H9 (cell line): ENCODE measurements around the gene NOS1AP. TPM values are rescaled to one million over a fixed set of nuclear protein-coding genes. Genes with fewer than 3 reads are reported as not detected.

Experiments used
- DNase-seq: peaks from one replicate; pipeline ENCODE4 v3.0.0-alpha.2; 2017
- H2AFZ ChIP-seq: one replicate; pipeline ENCODE4 v1.6.1; 2013; ENCODE audit warnings: mild to moderate bottlenecking, low read length, control low read depth, moderate library complexity
- H2AK5ac ChIP-seq: 2 replicates; pipeline ENCODE4 v1.6.1; 2013; ENCODE audit warnings: low read length, control low read depth, mixed read lengths; ENCODE audit not compliant: insufficient read length
- H2BK120ac ChIP-seq: one replicate; pipeline ENCODE4 v1.6.1; 2013; ENCODE audit warnings: low read depth, mild to moderate bottlenecking, low read length, control low read depth, inconsistent platforms; ENCODE audit not compliant: poor library complexity, severe bottlenecking
- H2BK12ac ChIP-seq: 2 replicates; pipeline ENCODE4 v1.6.1; 2013; ENCODE audit warnings: low read length, control low read depth, mixed read lengths, low read depth; ENCODE audit not compliant: insufficient read length
- H2BK15ac ChIP-seq: 2 replicates; pipeline ENCODE4 v1.6.1; 2013; ENCODE audit warnings: low read depth, low read length, control low read depth
- H2BK20ac ChIP-seq: one replicate; pipeline ENCODE4 v1.6.1; 2013; ENCODE audit warnings: low read depth, mild to moderate bottlenecking, low read length, control low read depth, inconsistent platforms; ENCODE audit not compliant: poor library complexity, severe bottlenecking
- H2BK5ac ChIP-seq: 2 replicates; pipeline ENCODE4 v1.6.1; 2013; ENCODE audit warnings: low read length, control low read depth, mixed read lengths; ENCODE audit not compliant: insufficient read length
- H3K14ac ChIP-seq: 2 replicates; pipeline ENCODE4 v1.6.1; 2013; ENCODE audit warnings: low read length, control low read depth; ENCODE audit not compliant: insufficient read depth
- H3K18ac ChIP-seq: 2 replicates; pipeline ENCODE4 v1.6.1; 2013; ENCODE audit warnings: low read depth, mild to moderate bottlenecking, mixed read lengths, low read length, control low read depth; ENCODE audit not compliant: insufficient read length
- H3K23ac ChIP-seq: 2 replicates; pipeline ENCODE4 v1.6.1; 2013; ENCODE audit warnings: low read length, control low read depth, mixed read lengths, low read depth; ENCODE audit not compliant: insufficient read length
- H3K23me2 ChIP-seq: 2 replicates; pipeline ENCODE4 v1.6.1; 2013; ENCODE audit warnings: low read depth, mild to moderate bottlenecking, mixed read lengths, low read length, control low read depth; ENCODE audit not compliant: insufficient read length, poor library complexity, severe bottlenecking
- H3K27ac ChIP-seq: 2 replicates; pipeline ENCODE4 v1.5.1; 2013; ENCODE audit warnings: low read length, control low read depth, mixed read lengths, low read depth; ENCODE audit not compliant: insufficient read length
- H3K27me3 ChIP-seq: 2 replicates; pipeline ENCODE4 v1.6.1; 2013; ENCODE audit warnings: low read length, control low read depth, inconsistent platforms; ENCODE audit not compliant: insufficient read depth
- H3K4ac ChIP-seq: 2 replicates; pipeline ENCODE4 v1.6.1; 2013; ENCODE audit warnings: low read depth, mild to moderate bottlenecking, control low read depth, inconsistent platforms, low read length, moderate library complexity
- H3K4me1 ChIP-seq: 2 replicates; pipeline ENCODE4 v1.6.1; 2013; ENCODE audit warnings: low read length, control low read depth, inconsistent platforms; ENCODE audit not compliant: insufficient read depth
- H3K4me2 ChIP-seq: 2 replicates; pipeline ENCODE4 v1.6.1; 2013; ENCODE audit warnings: low read length, control low read depth, mixed read lengths; ENCODE audit not compliant: insufficient read length, insufficient read depth
- H3K56ac ChIP-seq: 2 replicates; pipeline ENCODE4 v1.6.1; 2013; ENCODE audit warnings: low read depth, mild to moderate bottlenecking, mixed read lengths, low read length, control low read depth; ENCODE audit not compliant: insufficient read length
- H3K79me1 ChIP-seq: 2 replicates; pipeline ENCODE4 v1.6.1; 2013; ENCODE audit warnings: low read depth, mild to moderate bottlenecking, moderate library complexity, low read length, control low read depth, inconsistent platforms; ENCODE audit not compliant: insufficient read depth, poor library complexity, severe bottlenecking
- H3K79me2 ChIP-seq: 2 replicates; pipeline ENCODE4 v1.6.1; 2013; ENCODE audit warnings: low read length, control low read depth, inconsistent platforms; ENCODE audit not compliant: insufficient read depth
- H3K9ac ChIP-seq: 2 replicates; pipeline ENCODE4 v1.6.1; 2013; ENCODE audit warnings: low read length, control low read depth, mixed read lengths; ENCODE audit not compliant: insufficient read length; ENCODE audit errors: extremely low read depth
- H3K9me3 ChIP-seq: one replicate; pipeline ENCODE4 v1.6.1; 2013; ENCODE audit warnings: low read depth, low read length, inconsistent platforms; ENCODE audit not compliant: control insufficient read depth
- H3T11ph ChIP-seq: one replicate; pipeline ENCODE4 v1.6.1; 2013; ENCODE audit warnings: mild to moderate bottlenecking, low read length, control low read depth, inconsistent platforms
- H4K20me1 ChIP-seq: one replicate; pipeline ENCODE4 v1.6.1; 2013; ENCODE audit not compliant: control insufficient read depth, insufficient read length, insufficient read depth
- H4K5ac ChIP-seq: 2 replicates; pipeline ENCODE4 v1.6.1; 2013; ENCODE audit warnings: low read depth, mild to moderate bottlenecking, mixed read lengths, low read length, control low read depth; ENCODE audit not compliant: insufficient read length
- H4K8ac ChIP-seq: replicated peaks from 2 replicates; pipeline ENCODE4 v1.6.1; 2013; ENCODE audit warnings: low read length, control low read depth, mixed read lengths, low read depth; ENCODE audit not compliant: insufficient read length
- H4K91ac ChIP-seq: 2 replicates; pipeline ENCODE4 v1.6.1; 2013; ENCODE audit warnings: low read depth, mild to moderate bottlenecking, moderate library complexity, mixed read lengths, low read length, control low read depth; ENCODE audit not compliant: insufficient read length
- H3K27ac Mint-ChIP-seq, 3 experiments: 2 replicates in 2 of 3; 3 replicates in 1 of 3; pipeline ENCODE4 v1.8.0; 2020 to 2021; ENCODE audit warnings: mixed read lengths in 3 of 3, mild to moderate bottlenecking in 1 of 3, moderate library complexity in 1 of 3
- H3K27me3 Mint-ChIP-seq: 2 replicates; pipeline ENCODE4 v1.8.0; 2021; ENCODE audit warnings: low read depth, mild to moderate bottlenecking, moderate library complexity, mixed read lengths
- H3K36me3 Mint-ChIP-seq, 3 experiments: 2 replicates in 2 of 3; 3 replicates in 1 of 3; pipeline ENCODE4 v1.8.0; 2020 to 2021; ENCODE audit warnings: low read depth in 3 of 3, mixed read lengths in 3 of 3; ENCODE audit not compliant: insufficient read depth in 1 of 3
- H3K4me1 Mint-ChIP-seq, 2 experiments: 2 replicates each; pipeline ENCODE4 v1.8.0; 2020; ENCODE audit warnings: mixed read lengths in 2 of 2
- H3K4me3 Mint-ChIP-seq, 2 experiments: 2 replicates in 1 of 2; 3 replicates in 1 of 2; pipeline ENCODE4 v1.8.0; 2020 to 2021; ENCODE audit warnings: mild to moderate bottlenecking in 2 of 2, mixed read lengths in 2 of 2, moderate library complexity in 1 of 2
- H3K9me3 Mint-ChIP-seq, 2 experiments: 2 replicates in 1 of 2; 3 replicates in 1 of 2; pipeline ENCODE4 v1.8.0; 2020; ENCODE audit warnings: mild to moderate bottlenecking in 2 of 2, mixed read lengths in 2 of 2, moderate library complexity in 1 of 2
- WGBS: extraction: QIAGEN DNeasy Blood & Tissue Kit; methylation state at CpG from one replicate; pipeline ENCODE4 v1.1.7; 2013; ENCODE audit warnings: missing lambda C conversion rate, low lambda C conversion rate, mixed read lengths; ENCODE audit not compliant: insufficient read length; ENCODE audit errors: extremely low coverage; 5-methylcytosine and 5-hydroxymethylcytosine counted together
- total RNA-seq: library from RNA; stranded (reverse); gene quantifications from 2 replicates; pipeline ENCODE4 v1.2.1, GENCODE V29; 2021
- TF ChIP-seq, protein P1 (sequence below): fragments of 200-600 bp; sonication (generic); conservative IDR thresholded peaks from 3 replicates; pipeline ENCODE4 v1.8.0; 2021; ENCODE audit warnings: antibody characterized with exemption, mild to moderate bottlenecking

The NOS1AP gene
- total RNA-seq, 1 experiment from 2014 or later = 8.4 TPM

DNA sequence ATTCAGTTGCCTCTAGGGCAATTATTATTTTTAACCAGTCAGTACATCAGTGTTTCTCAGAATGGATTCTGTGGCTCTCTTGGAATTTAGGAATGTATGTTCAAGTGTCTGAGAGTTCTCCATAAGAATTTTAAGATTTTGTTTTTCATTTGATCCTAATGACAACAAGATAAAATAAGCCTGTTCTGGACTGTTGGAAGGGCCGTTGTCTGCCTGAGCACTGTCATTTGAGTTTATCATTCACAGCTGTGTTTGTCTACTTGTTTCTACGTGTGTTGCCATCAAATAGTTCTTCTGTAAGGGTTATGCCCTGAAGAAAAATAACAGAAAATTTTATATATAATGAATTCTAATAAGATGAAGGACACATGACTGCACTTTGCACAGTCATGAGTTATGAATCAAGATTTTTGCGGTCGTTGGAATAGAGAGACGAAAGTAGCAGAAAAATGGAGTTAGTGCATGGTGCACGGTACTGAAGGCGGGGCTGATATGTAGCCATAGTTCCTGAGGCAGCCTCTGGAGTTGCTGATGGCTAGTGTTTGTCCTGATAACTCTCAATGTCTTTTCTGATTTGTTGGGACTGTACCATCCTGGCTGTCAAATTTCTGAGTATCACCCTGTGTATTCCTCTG, 92.5 kb downstream of the NOS1AP start:
- Histone ChIP-seq H4K8ac (no peak overlapping the region), H3K27me3 (no peaks in the 10 kb centered on the region), H3K4me2 (no peak overlapping the region)

More for the DNA sequence above, 92.5 kb downstream of the NOS1AP start:
- H3K27me3 Mint-ChIP-seq = no peaks in the 10 kb centered on the region
- H3K4me1 ChIP-seq = 0 out of 2 replicates have a peak, but pooled peaks cover 1% of the 10 kb centered on the region
- no peak overlapping the region for H2BK20ac ChIP-seq
- no peaks in the 10 kb centered on the region for H3K79me1 ChIP-seq
- H4K91ac ChIP-seq = no peak overlapping the region
- H3K9ac ChIP-seq = no peak overlapping the region
- H3K4me1 Mint-ChIP-seq = peaks cover 7 to 10% of the 10 kb centered on the region in 2 experiments
- no peak overlapping the region for H3K14ac ChIP-seq
- no peaks in the 10 kb centered on the region; the same call in 1 of the 2 replicates for H3K79me2 ChIP-seq
- H3K23ac ChIP-seq = no peak overlapping the region
- H2AFZ ChIP-seq = no peak overlapping the region
- peaks cover 0 to 12% (median 2%) of the 10 kb centered on the region in 3 experiments; a peak in 4 of 7 replicates for H3K36me3 Mint-ChIP-seq
- H2BK15ac ChIP-seq = no peak overlapping the region
- peaks cover 0 to 3% of the 10 kb centered on the region in 2 experiments; a peak in 3 of 5 replicates for H3K9me3 Mint-ChIP-seq
- no peak overlapping the region for H3T11ph ChIP-seq
- no peaks in the 10 kb centered on the region for H3K23me2 ChIP-seq
- H2AK5ac ChIP-seq = no peak overlapping the region
- H3K4me3 Mint-ChIP-seq = no peak overlapping the region
- TF ChIP-seq, protein P1, sequence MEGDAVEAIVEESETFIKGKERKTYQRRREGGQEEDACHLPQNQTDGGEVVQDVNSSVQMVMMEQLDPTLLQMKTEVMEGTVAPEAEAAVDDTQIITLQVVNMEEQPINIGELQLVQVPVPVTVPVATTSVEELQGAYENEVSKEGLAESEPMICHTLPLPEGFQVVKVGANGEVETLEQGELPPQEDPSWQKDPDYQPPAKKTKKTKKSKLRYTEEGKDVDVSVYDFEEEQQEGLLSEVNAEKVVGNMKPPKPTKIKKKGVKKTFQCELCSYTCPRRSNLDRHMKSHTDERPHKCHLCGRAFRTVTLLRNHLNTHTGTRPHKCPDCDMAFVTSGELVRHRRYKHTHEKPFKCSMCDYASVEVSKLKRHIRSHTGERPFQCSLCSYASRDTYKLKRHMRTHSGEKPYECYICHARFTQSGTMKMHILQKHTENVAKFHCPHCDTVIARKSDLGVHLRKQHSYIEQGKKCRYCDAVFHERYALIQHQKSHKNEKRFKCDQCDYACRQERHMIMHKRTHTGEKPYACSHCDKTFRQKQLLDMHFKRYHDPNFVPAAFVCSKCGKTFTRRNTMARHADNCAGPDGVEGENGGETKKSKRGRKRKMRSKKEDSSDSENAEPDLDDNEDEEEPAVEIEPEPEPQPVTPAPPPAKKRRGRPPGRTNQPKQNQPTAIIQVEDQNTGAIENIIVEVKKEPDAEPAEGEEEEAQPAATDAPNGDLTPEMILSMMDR = no peak
- H2BK12ac ChIP-seq = no peak overlapping the region
- no peak overlapping the region for H2BK120ac ChIP-seq
- H3K27ac ChIP-seq = no peak overlapping the region
- no peak overlapping the region for H3K56ac ChIP-seq
- DNase-seq = no peak
- H3K4ac ChIP-seq = no peak overlapping the region
- H2BK5ac ChIP-seq = no peak overlapping the region
- no peaks in the 10 kb centered on the region for H3K9me3 ChIP-seq
- H4K5ac ChIP-seq = no peak overlapping the region
- no peaks in the 10 kb centered on the region for H4K20me1 ChIP-seq
- H3K18ac ChIP-seq = no peak overlapping the region
- no CpG with 5 or more reads among the region's 7 CpGs for WGBS
- no peak overlapping the region for H3K27ac Mint-ChIP-seq
